Glutamatergic neuron (in vitro differentiated cells): Measurements from ENCODE around the gene SLC6A18. TPM values are rescaled to one million over a fixed set of nuclear protein-coding genes. Genes with fewer than 3 reads are reported as not detected.

ENCODE experiments used
- DNase-seq: peaks from one replicate; pipeline ENCODE4 v3.0.0; 2022
- H3K27ac Mint-ChIP-seq: one replicate; pipeline ENCODE4 v1.8.0; 2020; ENCODE audit warnings: mild to moderate bottlenecking, mixed read lengths, inconsistent platforms; ENCODE audit not compliant: unreplicated experiment
- H3K27me3 Mint-ChIP-seq: one replicate; pipeline ENCODE4 v1.8.0; 2020; ENCODE audit warnings: mild to moderate bottlenecking, moderate library complexity, mixed read lengths, inconsistent platforms; ENCODE audit not compliant: unreplicated experiment
- H3K36me3 Mint-ChIP-seq: one replicate; pipeline ENCODE4 v1.8.0; 2020; ENCODE audit warnings: mild to moderate bottlenecking, mixed read lengths, inconsistent platforms; ENCODE audit not compliant: unreplicated experiment
- H3K4me1 Mint-ChIP-seq: one replicate; pipeline ENCODE4 v1.8.0; 2020; ENCODE audit warnings: mild to moderate bottlenecking, low read depth, mixed read lengths, inconsistent platforms; ENCODE audit not compliant: unreplicated experiment
- H3K4me3 Mint-ChIP-seq: one replicate; pipeline ENCODE4 v1.8.0; 2020; ENCODE audit warnings: mild to moderate bottlenecking, mixed read lengths, inconsistent platforms; ENCODE audit not compliant: unreplicated experiment
- H3K9me3 Mint-ChIP-seq: one replicate; pipeline ENCODE4 v1.8.0; 2020; ENCODE audit warnings: mild to moderate bottlenecking, moderate library complexity, mixed read lengths, inconsistent platforms; ENCODE audit not compliant: unreplicated experiment
- total RNA-seq: library from RNA; stranded (reverse); fragmentation: NEBNext Ultra II Directional; extraction: Animal tissue kit (Norgen Biotek cat#: 25700); gene quantifications from one replicate; pipeline ENCODE4 v1.2.1, GENCODE V29; 2021; ENCODE audit not compliant: unreplicated experiment
- TF ChIP-seq, protein P1 (sequence below): fragments of 200-600 bp; sonication (generic); IDR thresholded peaks from one replicate; pipeline ENCODE4 v1.5.0; 2021; ENCODE audit not compliant: partially characterized antibody, unreplicated experiment

The SLC6A18 gene
- total RNA-seq, 1 donor from 2014 or later = not detected

- Mint-ChIP-seq H3K9me3 (no peaks in the 10 kb centered on the region), H3K4me1 (peaks cover 2% of the 10 kb centered on the region), H3K27ac (no peak overlapping the region), H3K4me3 (no peak overlapping the region), H3K36me3 (no peaks in the 10 kb centered on the region), H3K27me3 (peaks cover 3% of the 10 kb centered on the region)
- DNase-seq = peak; percentile 16
- TF ChIP-seq, protein P1, sequence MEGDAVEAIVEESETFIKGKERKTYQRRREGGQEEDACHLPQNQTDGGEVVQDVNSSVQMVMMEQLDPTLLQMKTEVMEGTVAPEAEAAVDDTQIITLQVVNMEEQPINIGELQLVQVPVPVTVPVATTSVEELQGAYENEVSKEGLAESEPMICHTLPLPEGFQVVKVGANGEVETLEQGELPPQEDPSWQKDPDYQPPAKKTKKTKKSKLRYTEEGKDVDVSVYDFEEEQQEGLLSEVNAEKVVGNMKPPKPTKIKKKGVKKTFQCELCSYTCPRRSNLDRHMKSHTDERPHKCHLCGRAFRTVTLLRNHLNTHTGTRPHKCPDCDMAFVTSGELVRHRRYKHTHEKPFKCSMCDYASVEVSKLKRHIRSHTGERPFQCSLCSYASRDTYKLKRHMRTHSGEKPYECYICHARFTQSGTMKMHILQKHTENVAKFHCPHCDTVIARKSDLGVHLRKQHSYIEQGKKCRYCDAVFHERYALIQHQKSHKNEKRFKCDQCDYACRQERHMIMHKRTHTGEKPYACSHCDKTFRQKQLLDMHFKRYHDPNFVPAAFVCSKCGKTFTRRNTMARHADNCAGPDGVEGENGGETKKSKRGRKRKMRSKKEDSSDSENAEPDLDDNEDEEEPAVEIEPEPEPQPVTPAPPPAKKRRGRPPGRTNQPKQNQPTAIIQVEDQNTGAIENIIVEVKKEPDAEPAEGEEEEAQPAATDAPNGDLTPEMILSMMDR = no peak
Observed at GRCh38 chr5:1181451-1182359, 43.5 kb upstream of the SLC6A18 start.

- H3K9me3 Mint-ChIP-seq = no peaks in the 10 kb centered on the region
- DNase-seq = peak; percentile 11
- no peaks in the 10 kb centered on the region for H3K36me3 Mint-ChIP-seq
- H3K4me3 Mint-ChIP-seq = no peak overlapping the region
- H3K27me3 Mint-ChIP-seq = peaks cover 3% of the 10 kb centered on the region
- H3K27ac Mint-ChIP-seq = no peak overlapping the region
- TF ChIP-seq, protein P1 = no peak
- peaks cover 2% of the 10 kb centered on the region for H3K4me1 Mint-ChIP-seq
Observed at GRCh38 chr5:1182360-1182632, 42.9 kb upstream of the SLC6A18 start.

- Mint-ChIP-seq H3K9me3 (no peaks in the 10 kb centered on the region), H3K27ac (peak overlapping the region; percentile 38)
- DNase-seq = peak; percentile 11
Observed at GRCh38 chr5:1182633-1183423, 42.4 kb upstream of the SLC6A18 start.

GRCh38 chr5:1183424-1184162 lies 41.6 kb upstream of the SLC6A18 start:
- Mint-ChIP-seq H3K9me3 (no peaks in the 10 kb centered on the region), H3K27me3 (peaks cover 2% of the 10 kb centered on the region), H3K4me3 (no peak overlapping the region), H3K36me3 (no peaks in the 10 kb centered on the region), H3K4me1 (peaks cover 2% of the 10 kb centered on the region), H3K27ac (no peak overlapping the region)
- DNase-seq = peak; percentile 22
- TF ChIP-seq, protein P1 = no peak

More at GRCh38 chr5:1182633-1183423, 42.4 kb upstream of the SLC6A18 start:
- H3K4me3 Mint-ChIP-seq = no peak overlapping the region
- TF ChIP-seq, protein P1 = no peak
- peaks cover 2% of the 10 kb centered on the region for H3K4me1 Mint-ChIP-seq
- H3K27me3 Mint-ChIP-seq = peaks cover 2% of the 10 kb centered on the region
- H3K36me3 Mint-ChIP-seq = no peaks in the 10 kb centered on the region
